ENCODE results near the gene COA6.

GRCh38 chr1:234336359-234336758 lies 36.9 kb upstream of the COA6 start:
- TF ChIP-seq POLR2A (IDR thresholded peaks at IDR 0.05) (no peak), CTCF (IDR thresholded peaks at IDR 0.05) (no peak)
